ENCODE results near the gene CHCHD3.

CHCHD3 gene

DNA sequence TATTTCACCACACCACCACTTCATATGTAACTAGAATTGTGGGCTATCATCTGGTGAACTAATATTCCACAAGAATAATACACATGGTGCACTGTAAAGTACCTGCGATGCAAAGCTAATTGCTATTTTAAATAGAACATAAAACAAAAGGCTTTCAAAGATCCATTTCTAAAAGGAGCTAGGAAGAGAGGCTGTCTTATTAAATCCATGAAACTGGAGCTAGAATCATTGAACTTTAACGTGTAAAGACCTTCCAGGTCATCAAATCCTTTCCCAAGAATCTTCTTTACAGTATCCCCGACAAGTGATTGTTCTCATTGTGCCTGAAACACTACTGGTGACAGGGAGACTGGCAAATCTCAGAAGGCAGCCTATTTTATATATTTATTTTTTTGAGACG lies 224.9 kb downstream of the CHCHD3 start:
- no peak for DNase-seq

DNA sequence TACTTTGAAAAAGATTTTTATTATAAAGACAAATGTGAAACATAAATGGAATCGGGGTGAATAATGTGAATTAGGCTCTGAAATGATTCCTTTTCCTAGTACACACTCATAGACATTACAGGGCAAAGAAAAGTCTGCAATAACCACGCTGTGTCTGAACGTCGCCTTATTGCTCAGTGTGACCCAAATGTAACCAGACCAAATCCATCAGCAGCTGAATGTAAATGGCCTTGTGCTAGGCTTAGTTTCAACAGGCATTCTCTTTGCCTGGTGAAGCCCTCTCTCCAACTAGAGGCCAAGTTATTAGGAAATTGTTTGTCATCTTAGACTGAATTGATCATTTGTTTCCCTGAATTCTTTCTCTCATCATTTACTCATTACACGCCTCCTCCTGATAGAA lies 225.5 kb downstream of the CHCHD3 start:
- no peak for DNase-seq

- no peak for DNase-seq
Measured at GRCh38 chr7:132855901-132856300, 226.0 kb downstream of the CHCHD3 start.

DNA sequence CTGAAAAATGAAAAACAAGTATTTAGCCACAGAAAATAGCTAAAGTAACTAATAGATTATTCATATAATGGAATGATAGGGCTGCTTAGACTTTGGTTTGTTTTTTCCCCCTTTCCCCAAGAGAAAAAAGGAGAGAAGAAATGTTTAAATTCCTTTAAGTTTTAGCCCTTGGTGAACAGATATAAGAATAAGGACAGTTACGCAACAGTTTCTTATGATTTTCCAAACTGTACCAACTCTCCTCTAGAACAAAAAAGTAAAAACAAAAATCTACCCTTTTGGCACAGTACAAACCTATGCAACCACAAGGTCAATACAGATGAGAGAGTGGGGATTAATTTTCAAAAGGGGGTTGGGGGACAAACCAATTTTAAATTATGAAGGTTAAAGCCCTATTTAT lies 227.7 kb downstream of the CHCHD3 start:
- DNase-seq: no peak

- DNase-seq: no peak
Measured at GRCh38 chr7:132847376-132847775, 234.5 kb downstream of the CHCHD3 start.

GRCh38 chr7:132846086-132846485 lies 235.8 kb downstream of the CHCHD3 start:
- no peak for DNase-seq

DNA sequence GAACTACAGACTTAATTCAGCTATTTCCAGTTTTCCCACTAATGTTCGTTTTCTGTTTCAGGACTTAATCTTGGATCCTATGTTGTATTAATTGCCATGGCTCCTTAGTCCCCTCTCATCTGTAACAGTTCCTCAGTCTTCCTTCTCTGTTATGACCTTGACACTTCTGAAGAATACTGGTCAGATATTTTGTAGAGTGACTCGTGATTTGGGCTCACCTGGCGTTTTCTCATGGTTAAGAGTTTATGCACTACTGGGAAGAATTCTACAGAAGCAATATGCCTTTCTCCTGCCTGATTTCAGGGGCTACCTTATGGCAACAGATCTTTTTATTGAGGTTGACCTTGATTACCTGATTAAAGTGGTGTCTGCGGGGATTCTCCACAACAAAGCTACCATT lies 239.4 kb downstream of the CHCHD3 start:
- no peak for DNase-seq

GRCh38 chr7:132840199-132840598 lies 241.7 kb downstream of the CHCHD3 start:
- no peak for DNase-seq

DNA sequence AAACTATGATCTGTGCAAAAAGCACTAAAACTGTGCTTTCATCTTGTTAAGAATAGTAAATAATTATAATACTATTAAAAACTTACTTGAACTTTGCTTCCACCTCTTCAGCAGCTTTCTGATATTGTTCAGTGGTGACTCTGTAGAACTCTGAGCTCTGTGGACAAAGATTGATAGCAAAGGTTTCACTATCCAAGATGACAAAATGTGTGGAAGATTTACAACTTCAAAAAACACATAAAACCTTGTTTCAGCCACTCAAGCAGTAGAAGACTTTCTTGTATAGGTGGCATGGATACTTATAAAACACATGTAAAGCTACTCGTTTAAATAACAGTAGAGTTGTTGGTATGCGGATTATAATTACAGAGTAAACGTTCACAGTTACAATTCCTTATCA lies 243.6 kb downstream of the CHCHD3 start:
- DNase-seq: no peak

GRCh38 chr7:132837529-132837928 lies 244.4 kb downstream of the CHCHD3 start:
- no peak for DNase-seq

- no peak for DNase-seq
Measured at GRCh38 chr7:132836746-132837145, 245.1 kb downstream of the CHCHD3 start.

DNA sequence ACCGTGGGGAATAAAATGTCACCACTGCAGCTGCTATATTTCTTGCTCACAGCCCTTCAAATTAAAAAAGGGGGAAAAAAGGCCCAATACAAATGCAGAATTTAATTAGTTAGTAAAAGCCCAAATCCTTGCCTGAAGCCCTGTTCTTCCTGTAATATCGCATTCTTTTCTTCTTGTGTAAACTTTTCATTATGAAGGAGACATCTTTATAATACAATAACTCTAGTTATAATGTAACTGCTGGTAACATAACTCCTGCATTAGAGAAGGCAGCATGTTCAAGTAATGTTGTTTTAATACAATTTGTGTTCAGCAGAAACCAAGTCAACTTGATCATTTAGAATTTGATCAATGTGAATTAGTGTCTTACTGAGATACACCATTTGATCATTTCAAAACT lies 250.9 kb downstream of the CHCHD3 start:
- DNase-seq: no peak

DNA sequence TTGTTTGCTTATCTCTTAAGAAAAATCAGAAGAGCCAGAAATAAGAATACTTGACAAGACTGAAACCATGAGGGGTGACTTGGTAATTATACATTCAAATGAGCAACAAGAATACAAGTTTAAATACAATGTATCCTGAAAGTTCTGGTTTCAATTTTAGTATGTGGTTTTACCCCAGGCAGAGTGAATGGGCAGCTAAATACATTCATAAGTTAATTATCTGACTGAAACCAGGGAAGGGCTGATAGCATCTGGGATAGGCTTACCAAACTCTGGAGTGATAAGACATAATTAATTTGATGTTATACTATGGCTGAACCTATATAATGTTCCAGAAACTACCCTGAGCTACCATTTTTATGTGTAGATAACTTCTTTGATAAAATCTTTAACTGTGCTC lies 253.4 kb downstream of the CHCHD3 start:
- DNase-seq: peak; percentile 14

GRCh38 chr7:132825932-132826835 lies 255.7 kb downstream of the CHCHD3 start:
- DNase-seq: no peak

GRCh38 chr7:132825222-132825621 lies 256.7 kb downstream of the CHCHD3 start:
- peak; percentile 5 for DNase-seq

GRCh38 chr7:132819648-132820047 lies 262.2 kb downstream of the CHCHD3 start:
- no peak for DNase-seq

DNA sequence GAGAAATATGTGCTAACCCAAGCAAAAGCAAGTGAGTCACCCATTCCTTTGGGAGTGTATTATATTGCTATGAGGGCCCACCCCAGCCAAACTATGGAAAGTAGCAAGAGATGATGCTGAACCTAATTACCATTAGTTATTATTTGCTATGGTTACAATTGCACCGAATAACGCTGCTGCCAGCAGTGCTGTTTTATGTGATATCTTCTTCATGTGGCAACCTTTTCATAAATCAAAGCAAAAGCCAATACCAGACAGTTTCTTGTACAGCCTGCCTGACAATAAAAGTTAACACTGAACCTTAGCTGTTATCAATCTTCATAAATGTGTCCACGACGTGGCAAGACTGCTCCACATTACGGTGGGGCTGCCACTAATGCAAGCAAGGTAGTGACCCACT lies 263.9 kb downstream of the CHCHD3 start:
- no peak for DNase-seq

DNA sequence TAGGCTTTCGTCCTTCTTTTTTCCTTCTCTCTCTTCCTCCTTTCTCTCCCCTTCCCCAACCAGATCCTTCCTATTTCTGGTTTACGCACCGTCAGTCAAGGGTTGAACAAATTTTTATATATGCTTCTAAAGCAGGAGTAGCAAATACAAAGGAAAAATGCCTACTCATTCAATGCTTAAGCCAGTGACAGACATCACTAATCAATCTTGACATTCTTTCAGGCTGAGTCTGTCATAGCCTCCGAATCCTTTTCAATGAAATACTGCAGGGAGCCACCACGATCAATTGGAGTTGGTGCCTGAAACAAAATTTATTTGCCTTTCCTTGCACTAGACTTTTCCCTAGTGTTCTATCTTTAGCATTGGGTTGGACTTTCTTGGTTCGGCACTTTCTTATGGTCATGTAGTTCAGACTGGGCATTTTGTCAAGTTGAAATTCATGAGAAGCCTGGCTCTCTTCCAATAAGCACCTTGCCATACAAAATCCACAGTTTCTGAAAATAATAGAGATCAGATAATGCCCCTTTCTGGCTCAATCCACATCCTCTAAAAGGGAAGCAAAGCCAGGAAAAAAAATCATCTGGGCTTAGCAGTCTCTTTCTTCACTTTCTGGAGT lies 266.1 kb downstream of the CHCHD3 start:
- DNase-seq: no peak

- no peak for DNase-seq
Measured at GRCh38 chr7:132815130-132815529, 266.8 kb downstream of the CHCHD3 start.

- DNase-seq: no peak
Measured at GRCh38 chr7:132810561-132810960, 271.3 kb downstream of the CHCHD3 start.

- DNase-seq: no peak
Measured at GRCh38 chr7:132806834-132807233, 275.1 kb downstream of the CHCHD3 start.

- no peak for DNase-seq
Measured at GRCh38 chr7:132805766-132806165, 276.1 kb downstream of the CHCHD3 start.

GRCh38 chr7:132804849-132805485 lies 276.9 kb downstream of the CHCHD3 start:
- DNase-seq: no peak

- DNase-seq: no peak
Measured at GRCh38 chr7:132800522-132800921, 281.4 kb downstream of the CHCHD3 start.

Data from activated CD4-positive, alpha-beta T cell treated with anti-CD3 and anti-CD28 coated beads, Interleukin-2, amount 50 U/mL, for 16 hours (primary cell).